GM18526 (cell line): Measurements from ENCODE around the gene PNPLA7.

Source experiments
- POLR2A ChIP-seq: IDR thresholded peaks from 3 replicates; pipeline ENCODE4 v1.6.1; 2011; ENCODE audit not compliant: insufficient read length; ENCODE audit errors: extremely low read depth

PNPLA7 gene

GRCh38 chr9:137580209-137580953 lies 30.2 kb upstream of the PNPLA7 start:
- TF ChIP-seq POLR2A: no peak

- TF ChIP-seq POLR2A: no peak
These were observed 29.0 kb upstream of the PNPLA7 start for GRCh38 chr9:137579259-137579604.

- peak; percentile 83 for TF ChIP-seq POLR2A
These were observed 28.5 kb upstream of the PNPLA7 start, which contains the start of gene DPH7 for GRCh38 chr9:137578518-137579258. DPH7 (minus strand) TSS chr9:137578925; CDS start chr9:137578777, 148 bp downstream.

- no peak for TF ChIP-seq POLR2A
These were observed 25.7 kb upstream of the PNPLA7 start for GRCh38 chr9:137575716-137576411.

GRCh38 chr9:137575364-137575715 lies 25.1 kb upstream of the PNPLA7 start:
- no peak for TF ChIP-seq POLR2A

GRCh38 chr9:137574192-137574591 lies 24.0 kb upstream of the PNPLA7 start:
- TF ChIP-seq POLR2A: no peak

GRCh38 chr9:137570566-137570965 lies 20.4 kb upstream of the PNPLA7 start:
- no peak for TF ChIP-seq POLR2A

- TF ChIP-seq POLR2A: no peak
These were observed 19.5 kb upstream of the PNPLA7 start for GRCh38 chr9:137569609-137570203.

- no peak for TF ChIP-seq POLR2A
These were observed 14.7 kb upstream of the PNPLA7 start for GRCh38 chr9:137564817-137565411.

- no peak for TF ChIP-seq POLR2A
These were observed 13.9 kb upstream of the PNPLA7 start for GRCh38 chr9:137564134-137564533.

GRCh38 chr9:137558127-137558526 lies 7.9 kb upstream of the PNPLA7 start:
- no peak for TF ChIP-seq POLR2A

GRCh38 chr9:137556069-137556838 lies 6.1 kb upstream of the PNPLA7 start:
- TF ChIP-seq POLR2A: no peak

- TF ChIP-seq POLR2A: no peak
These were observed 5.0 kb upstream of the PNPLA7 start for GRCh38 chr9:137555179-137555578.

- no peak for TF ChIP-seq POLR2A
These were observed 4.1 kb upstream of the PNPLA7 start for GRCh38 chr9:137554349-137554748.
